GM21360 (cell line): ENCODE data around the gene SUCO.

Source experiments
- ATAC-seq: cut with Tn5 transposase; IDR thresholded peaks from one replicate; pipeline ENCODE4 v1.9.1; 2021; ENCODE audit warnings: mild to moderate bottlenecking, moderate library complexity; ENCODE audit not compliant: unreplicated experiment

SUCO gene

DNA sequence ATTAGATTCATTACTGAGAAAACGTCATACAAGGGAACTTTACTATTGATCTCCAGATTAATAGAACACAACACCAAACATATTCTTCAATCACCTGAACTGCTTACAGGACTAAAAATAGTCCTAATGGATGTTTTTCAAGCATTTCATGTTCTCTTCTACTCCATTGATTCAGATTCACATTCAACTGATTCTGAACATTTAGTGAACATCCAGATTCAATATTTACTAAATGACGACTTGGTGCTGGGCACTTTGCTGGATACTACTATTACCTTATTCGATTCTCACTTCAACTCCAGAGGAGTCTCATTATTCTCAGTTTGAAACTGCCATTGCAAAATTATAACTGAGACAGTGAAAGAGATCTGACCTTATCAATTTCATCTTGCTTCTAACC is 18.8 kb upstream of the SUCO start:
- no peak for ATAC-seq

DNA sequence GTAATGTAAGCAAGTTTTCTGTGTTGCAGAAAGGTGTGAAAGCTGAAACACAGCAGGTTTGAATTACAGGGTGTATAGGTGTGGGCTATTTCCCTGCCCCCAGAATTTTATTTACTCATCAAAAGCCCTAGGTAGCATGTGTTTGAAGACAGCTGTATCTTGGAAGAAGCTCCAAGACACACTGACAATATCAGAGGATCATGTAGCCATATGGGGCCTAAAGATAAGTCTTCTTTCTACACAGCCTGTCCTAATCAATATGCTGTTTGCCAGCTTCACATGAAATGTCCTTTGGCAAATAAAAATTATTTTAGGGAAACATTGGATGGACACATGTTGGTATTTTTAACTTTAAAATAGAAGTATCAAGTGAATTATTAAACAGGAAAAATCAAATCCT is 17.5 kb upstream of the SUCO start:
- ATAC-seq, result no peak

DNA sequence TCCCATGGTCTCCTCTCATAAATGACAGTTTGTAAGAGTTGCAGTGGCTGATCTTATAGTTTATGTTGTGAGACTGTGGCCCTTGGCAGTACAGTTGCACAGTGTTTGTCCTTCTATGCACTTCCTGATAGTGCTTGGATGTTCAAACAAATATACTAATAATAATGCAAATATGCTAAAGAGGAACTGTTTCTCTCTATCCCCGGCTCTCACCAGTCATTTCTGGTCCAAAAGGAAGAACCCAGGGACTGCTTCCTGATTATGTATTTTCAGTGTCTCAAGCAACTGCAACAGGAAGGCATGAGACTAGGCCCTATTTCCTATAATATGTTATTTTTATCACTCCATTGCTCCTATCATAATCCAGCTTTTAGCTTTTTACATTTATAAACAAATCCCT is 17.0 kb upstream of the SUCO start:
- no peak for ATAC-seq

- ATAC-seq, result no peak
Measured at GRCh38 chr1:172517081-172517480, 15.9 kb upstream of the SUCO start.

- no peak for ATAC-seq
Measured at GRCh38 chr1:172517545-172517944, 15.4 kb upstream of the SUCO start.

DNA sequence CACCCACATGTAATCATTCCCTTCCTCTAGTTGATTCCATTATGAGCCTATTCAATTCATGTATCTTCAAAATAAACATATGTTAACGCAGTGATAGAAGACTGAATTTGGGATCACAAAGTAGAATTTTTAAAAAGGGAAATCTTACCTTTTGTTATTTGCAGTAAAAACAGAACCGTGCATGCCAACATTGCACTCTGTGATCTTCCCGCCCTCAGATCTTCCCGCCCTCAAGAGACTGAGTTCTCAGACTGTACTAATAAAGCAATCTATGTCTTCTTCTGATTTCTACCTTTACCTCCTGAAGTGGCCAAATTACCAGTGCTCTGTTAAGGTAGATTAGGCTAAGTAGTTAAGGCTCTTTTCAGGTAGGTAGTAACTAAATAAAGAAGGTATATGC is 3.6 kb upstream of the SUCO start:
- ATAC-seq, result no peak

DNA sequence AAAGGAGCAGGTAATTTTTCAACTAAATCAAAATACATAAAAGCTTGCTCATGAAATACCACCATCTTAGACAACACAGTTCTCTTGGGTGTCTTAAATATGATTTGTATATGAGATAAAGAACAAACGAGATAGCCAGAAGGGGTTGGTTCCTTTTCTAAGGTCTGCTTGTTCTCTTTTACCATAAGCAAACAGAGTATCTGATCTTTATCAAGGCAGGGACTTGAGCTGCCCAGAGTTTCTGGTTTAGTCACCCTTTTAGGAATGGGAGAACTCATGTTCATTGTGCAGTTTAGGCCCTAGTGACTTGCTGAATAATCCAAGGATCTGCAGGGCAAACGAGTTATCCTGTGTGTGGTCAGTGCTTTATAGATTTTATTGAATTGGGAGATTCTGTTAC is 3.0 kb upstream of the SUCO start:
- no peak for ATAC-seq

GRCh38 chr1:172531412-172532182 is 1.4 kb upstream of the SUCO start:
- no peak for ATAC-seq

GRCh38 chr1:172532183-172532699 is 709 bp upstream of the SUCO start:
- ATAC-seq, result peak; percentile 66

- peak; percentile 11 for ATAC-seq
Measured at GRCh38 chr1:172533513-172534151, 682 bp downstream of the SUCO start.

GRCh38 chr1:172536256-172536655 is 3.3 kb downstream of the SUCO start:
- no peak for ATAC-seq

DNA sequence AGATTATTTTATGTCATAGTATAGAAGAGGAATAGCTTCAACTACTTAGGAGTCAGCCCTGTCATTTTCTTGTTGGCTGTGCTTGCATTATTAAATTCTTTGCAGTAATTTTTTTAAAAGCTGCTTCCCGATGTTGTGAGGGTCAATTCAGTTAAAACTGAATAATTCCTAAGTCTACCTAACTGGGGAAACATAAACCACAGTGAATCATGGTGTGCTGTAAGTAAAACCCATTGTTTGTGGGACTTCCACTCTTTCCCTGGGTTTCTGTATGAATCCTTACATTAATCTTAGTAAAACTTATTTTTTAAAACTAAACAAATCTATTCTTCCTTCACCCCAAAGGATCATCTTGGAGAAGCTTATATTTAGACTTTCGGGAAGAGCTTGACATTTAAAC is 4.4 kb downstream of the SUCO start:
- ATAC-seq, result no peak

- ATAC-seq, result no peak
Measured at GRCh38 chr1:172537827-172538391, 5.0 kb downstream of the SUCO start.

DNA sequence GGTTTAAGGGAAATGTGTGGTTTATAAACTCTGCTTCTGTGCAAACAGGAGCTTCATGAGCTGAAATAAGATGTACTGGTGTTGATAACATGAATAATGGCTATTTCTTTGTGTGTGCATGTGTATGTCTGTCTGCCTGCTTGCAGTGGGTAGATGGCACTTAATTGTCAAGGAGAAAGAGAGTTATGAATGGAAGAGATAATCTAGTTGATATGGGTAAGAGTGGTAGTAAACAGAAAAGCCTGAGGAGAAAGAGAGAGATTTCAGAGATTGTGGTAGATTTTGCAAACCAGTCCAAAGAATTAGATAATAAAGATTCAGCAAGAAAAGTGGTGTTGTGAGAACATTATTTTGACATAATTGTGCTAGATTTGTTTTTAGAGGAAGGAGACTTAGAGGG is 7.7 kb downstream of the SUCO start:
- no peak for ATAC-seq

GRCh38 chr1:172544481-172545104 is 11.6 kb downstream of the SUCO start:
- ATAC-seq, result no peak

DNA sequence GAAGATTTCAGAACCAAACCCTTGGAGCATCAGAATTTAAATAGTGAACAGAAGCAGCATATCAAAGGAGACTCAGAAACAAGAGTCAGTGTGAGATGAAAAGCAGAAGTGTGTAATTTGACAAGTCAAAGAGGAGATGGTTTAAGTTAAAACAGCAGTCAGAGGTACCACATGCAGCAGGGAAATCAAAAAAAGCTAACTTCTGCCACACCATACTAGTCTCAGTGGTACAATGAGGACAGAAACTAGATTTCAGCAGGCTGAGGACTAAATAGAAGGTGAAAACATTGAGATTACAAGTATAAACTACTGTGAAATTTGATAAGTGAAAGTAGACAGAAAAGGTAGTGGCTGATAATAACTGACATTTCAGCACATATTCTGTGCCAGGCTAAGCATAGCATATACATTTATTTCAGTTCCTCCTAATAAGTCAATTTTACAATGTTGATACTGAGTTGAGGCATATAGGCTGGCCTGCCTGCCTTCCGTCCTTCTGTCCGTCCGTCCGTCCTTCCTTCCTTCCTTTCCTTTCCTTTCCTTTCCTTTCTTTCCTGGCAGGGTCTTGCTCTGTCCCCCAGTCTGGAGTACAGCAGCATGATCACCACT is 12.6 kb downstream of the SUCO start:
- peak; percentile 77 for ATAC-seq

GRCh38 chr1:172547071-172547470 is 14.1 kb downstream of the SUCO start:
- ATAC-seq, result no peak

- ATAC-seq, result no peak
Measured at GRCh38 chr1:172549621-172550280, 16.8 kb downstream of the SUCO start.

GRCh38 chr1:172551279-172551678 is 18.3 kb downstream of the SUCO start:
- no peak for ATAC-seq

DNA sequence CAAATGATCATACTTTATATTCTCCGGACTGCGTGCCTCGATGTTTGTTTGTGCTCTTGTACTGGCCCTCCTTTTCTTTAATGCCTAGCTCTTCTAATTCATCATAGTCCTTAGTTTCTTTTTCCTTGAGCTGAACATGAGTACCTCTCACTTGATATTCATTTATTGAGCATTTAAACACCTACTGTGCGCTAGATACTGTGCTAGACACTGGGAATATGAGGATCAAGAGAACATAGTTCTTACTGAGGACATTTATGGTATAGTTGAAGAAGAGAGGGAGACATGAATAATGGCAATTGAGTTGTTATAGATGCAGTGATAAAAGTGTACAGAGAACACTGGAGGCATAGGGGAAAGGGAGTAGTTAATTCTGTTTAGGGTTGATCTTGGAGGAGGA is 22.0 kb downstream of the SUCO start:
- ATAC-seq, result no peak

- no peak for ATAC-seq
Measured at GRCh38 chr1:172556461-172556860, 23.5 kb downstream of the SUCO start.
